Calu3 (cell line): Measurements from ENCODE around the gene CAPN7. TPM values are rescaled to one million over a fixed set of nuclear protein-coding genes. Genes with fewer than 3 reads are reported as not detected.

ENCODE experiments used
- BruUV-seq: library from RNA; stranded (reverse); fragments of 400-500 nt; replicated peaks from 2 replicates; lab custom pipeline; 2021; lab: Mats Ljungman, UMichigan
- CTCF ChIA-PET: fragments of 300-600 bp; sonication (Branson Sonifier 250); formaldehyde crosslinking; loops from one replicate; lab custom pipeline; 2022; ENCODE audit warnings: antibody characterized with exemption; lab: Charles Lee
- DNase-seq: peaks from one replicate; pipeline ENCODE4 v3.0.0; 2022
- H3K27ac Mint-ChIP-seq: one replicate; pipeline ENCODE4 v1.8.0; 2022; ENCODE audit warnings: mixed read lengths; ENCODE audit not compliant: unreplicated experiment
- H3K27me3 Mint-ChIP-seq: one replicate; pipeline ENCODE4 v1.8.0; 2022; ENCODE audit warnings: mixed read lengths; ENCODE audit not compliant: unreplicated experiment
- H3K36me3 Mint-ChIP-seq: one replicate; pipeline ENCODE4 v1.8.0; 2022; ENCODE audit warnings: mild to moderate bottlenecking, moderate library complexity, mixed read lengths; ENCODE audit not compliant: insufficient read depth, unreplicated experiment
- H3K4me1 Mint-ChIP-seq: one replicate; pipeline ENCODE4 v1.8.0; 2022; ENCODE audit warnings: mild to moderate bottlenecking, low read depth, mixed read lengths; ENCODE audit not compliant: unreplicated experiment
- H3K4me3 Mint-ChIP-seq: one replicate; pipeline ENCODE4 v1.8.0; 2022; ENCODE audit warnings: mild to moderate bottlenecking, low read depth, moderate library complexity, mixed read lengths; ENCODE audit not compliant: unreplicated experiment
- H3K9me3 Mint-ChIP-seq: one replicate; pipeline ENCODE4 v1.8.0; 2022; ENCODE audit warnings: low read depth, mixed read lengths; ENCODE audit not compliant: unreplicated experiment
- intact Hi-C: fragments of 100-400 bp; cut with micrococcal nuclease; formaldehyde crosslinking; loops from one replicate; pipeline ENCODE4 v1.10.0; 2022; ENCODE audit not compliant: unreplicated experiment
- total RNA-seq: library from RNA; stranded (reverse); gene quantifications from 2 replicates; pipeline ENCODE4 v1.2.3, GENCODE V29; 2022
- TF ChIP-seq, protein P1 (sequence below): fragments of 200-600 bp; IDR thresholded peaks from one replicate; pipeline ENCODE4 v1.8.0; 2022; ENCODE audit warnings: antibody characterized with exemption; ENCODE audit not compliant: unreplicated experiment

CAPN7 gene
- total RNA-seq, 1 experiment from 2014 or later: 24.1 TPM

GRCh38 chr3:15246186-15246585, 40.1 kb downstream of the CAPN7 start:
- no peak overlapping the region for H3K27ac Mint-ChIP-seq
- H3K9me3 Mint-ChIP-seq: no peaks in the 10 kb centered on the region
- no peak for DNase-seq
- intact Hi-C loops: loop anchor here (10.0 kb wide), 1 partner anchor 309 kb away; no protein-coding TSS in a partner anchor
- no peaks in the 10 kb centered on the region for H3K27me3 Mint-ChIP-seq
- TF ChIP-seq, protein P1, sequence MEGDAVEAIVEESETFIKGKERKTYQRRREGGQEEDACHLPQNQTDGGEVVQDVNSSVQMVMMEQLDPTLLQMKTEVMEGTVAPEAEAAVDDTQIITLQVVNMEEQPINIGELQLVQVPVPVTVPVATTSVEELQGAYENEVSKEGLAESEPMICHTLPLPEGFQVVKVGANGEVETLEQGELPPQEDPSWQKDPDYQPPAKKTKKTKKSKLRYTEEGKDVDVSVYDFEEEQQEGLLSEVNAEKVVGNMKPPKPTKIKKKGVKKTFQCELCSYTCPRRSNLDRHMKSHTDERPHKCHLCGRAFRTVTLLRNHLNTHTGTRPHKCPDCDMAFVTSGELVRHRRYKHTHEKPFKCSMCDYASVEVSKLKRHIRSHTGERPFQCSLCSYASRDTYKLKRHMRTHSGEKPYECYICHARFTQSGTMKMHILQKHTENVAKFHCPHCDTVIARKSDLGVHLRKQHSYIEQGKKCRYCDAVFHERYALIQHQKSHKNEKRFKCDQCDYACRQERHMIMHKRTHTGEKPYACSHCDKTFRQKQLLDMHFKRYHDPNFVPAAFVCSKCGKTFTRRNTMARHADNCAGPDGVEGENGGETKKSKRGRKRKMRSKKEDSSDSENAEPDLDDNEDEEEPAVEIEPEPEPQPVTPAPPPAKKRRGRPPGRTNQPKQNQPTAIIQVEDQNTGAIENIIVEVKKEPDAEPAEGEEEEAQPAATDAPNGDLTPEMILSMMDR: no peak
- no peaks in the 10 kb centered on the region for H3K4me1 Mint-ChIP-seq
- no peak overlapping the region for H3K4me3 Mint-ChIP-seq
- no TSS peak for BruUV-seq
- CTCF ChIA-PET: no interaction called here
- peaks cover 11% of the 10 kb centered on the region for H3K36me3 Mint-ChIP-seq

GRCh38 chr3:15253023-15253697, 47.1 kb downstream of the CAPN7 start:
- Mint-ChIP-seq H3K4me3 (no peak overlapping the region), H3K27me3 (no peaks in the 10 kb centered on the region), H3K27ac (no peak overlapping the region), H3K4me1 (no peaks in the 10 kb centered on the region), H3K36me3 (peaks cover 16% of the 10 kb centered on the region), H3K9me3 (no peaks in the 10 kb centered on the region)
- no TSS peak for BruUV-seq
- DNase-seq: no peak
- intact Hi-C loops: no loop called here
- CTCF ChIA-PET: no interaction called here
- TF ChIP-seq, protein P1: no peak

DNA sequence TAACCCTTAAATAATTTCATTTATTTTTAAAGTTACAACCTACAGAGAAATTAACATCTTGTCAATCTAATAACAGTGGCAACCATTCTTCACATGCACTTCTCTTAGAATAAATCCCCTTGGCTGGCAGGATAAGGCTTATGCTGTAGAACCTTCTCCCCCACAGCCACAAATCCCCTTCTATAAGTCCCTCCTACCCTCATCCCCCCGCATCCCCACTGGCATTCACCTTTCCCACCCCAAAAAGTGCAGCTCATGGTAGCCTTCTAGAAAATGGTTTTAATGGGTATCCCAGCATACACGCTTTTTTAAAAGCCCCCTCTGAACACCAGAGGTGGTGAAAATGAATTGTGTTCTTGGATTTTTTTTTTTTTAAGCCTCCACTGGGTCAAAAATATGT, 49.2 kb downstream of the CAPN7 start:
- Mint-ChIP-seq H3K27ac (no peak overlapping the region), H3K4me3 (no peak overlapping the region), H3K9me3 (no peaks in the 10 kb centered on the region), H3K36me3 (peaks cover 30% of the 10 kb centered on the region), H3K27me3 (no peaks in the 10 kb centered on the region), H3K4me1 (no peaks in the 10 kb centered on the region)
- CTCF ChIA-PET: no interaction called here
- intact Hi-C loops: no loop called here
- TF ChIP-seq, protein P1: no peak
- DNase-seq: no peak
- BruUV-seq: no TSS peak

- intact Hi-C loops: no loop called here
- peaks cover 35% of the 10 kb centered on the region for H3K36me3 Mint-ChIP-seq
- H3K27ac Mint-ChIP-seq: no peak overlapping the region
- no TSS peak for BruUV-seq
- H3K4me1 Mint-ChIP-seq: no peaks in the 10 kb centered on the region
- DNase-seq: no peak
- no peaks in the 10 kb centered on the region for H3K27me3 Mint-ChIP-seq
- no peaks in the 10 kb centered on the region for H3K9me3 Mint-ChIP-seq
- CTCF ChIA-PET: no interaction called here
- TF ChIP-seq, protein P1: no peak
- H3K4me3 Mint-ChIP-seq: no peak overlapping the region
These were observed 50.9 kb downstream of the CAPN7 start for GRCh38 chr3:15256861-15257341.
